B cell (primary cell): ENCODE data around the gene SLC19A1.

Source experiments
- CTCF ChIP-seq: fragments of 200-600 bp; IDR thresholded peaks from one replicate; pipeline ENCODE4 v1.8.0; 2022; ENCODE audit warnings: antibody characterized with exemption, mild to moderate bottlenecking
- EZH2 ChIP-seq: IDR thresholded peaks from 2 replicates; pipeline ENCODE4 v1.6.1; 2012; ENCODE audit warnings: borderline replicate concordance, low read depth, mild to moderate bottlenecking, moderate library complexity, low read length; ENCODE audit not compliant: insufficient read depth, poor library complexity, severe bottlenecking

GRCh38 chr21:45582128-45582527 lies 39.9 kb upstream of the SLC19A1 start:
- TF ChIP-seq EZH2 (no peak), CTCF (no peak)
